GM21381 (cell line): ENCODE measurements around the gene KRTAP3-2.

Experiments
- ATAC-seq: cut with Tn5 transposase; IDR thresholded peaks from one replicate; pipeline ENCODE4 v1.9.1; 2021; ENCODE audit warnings: mild to moderate bottlenecking, moderate library complexity; ENCODE audit not compliant: unreplicated experiment

KRTAP3-2 gene

GRCh38 chr17:41012326-41013120 is 12.8 kb upstream of the KRTAP3-2 start:
- ATAC-seq: no peak

- ATAC-seq: no peak
These were observed 10.7 kb upstream of the KRTAP3-2 start for GRCh38 chr17:41010441-41010840.

- no peak for ATAC-seq
These were observed 10.2 kb upstream of the KRTAP3-2 start for GRCh38 chr17:41009936-41010335.

DNA sequence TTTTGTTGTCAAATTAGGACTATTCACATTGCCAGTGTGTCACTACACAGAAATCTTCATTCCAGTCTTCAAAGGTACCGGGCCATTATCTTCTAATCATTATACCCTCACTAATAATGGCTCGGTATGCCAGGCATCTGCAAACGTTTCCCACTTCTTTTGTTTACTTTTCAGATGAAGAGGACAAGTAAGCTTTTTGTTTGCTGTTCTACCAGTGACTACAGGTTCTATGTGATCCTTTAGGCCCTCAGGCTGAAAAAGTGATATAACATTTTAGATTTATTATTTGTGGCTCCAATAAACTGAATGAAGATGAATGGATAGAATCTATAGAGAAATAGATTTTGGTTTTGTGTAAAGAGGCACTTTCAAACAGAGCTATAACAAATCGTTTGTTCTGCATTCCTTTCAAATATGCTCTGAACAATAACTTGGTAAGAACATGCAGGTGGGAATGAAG is 9.6 kb upstream of the KRTAP3-2 start:
- no peak for ATAC-seq

- ATAC-seq: no peak
These were observed 9.1 kb upstream of the KRTAP3-2 start, which contains the start of gene KRTAP3-1 for GRCh38 chr17:41008811-41009210. KRTAP3-1 (minus strand) TSS chr17:41009128; CDS start chr17:41009074, 54 bp downstream.

DNA sequence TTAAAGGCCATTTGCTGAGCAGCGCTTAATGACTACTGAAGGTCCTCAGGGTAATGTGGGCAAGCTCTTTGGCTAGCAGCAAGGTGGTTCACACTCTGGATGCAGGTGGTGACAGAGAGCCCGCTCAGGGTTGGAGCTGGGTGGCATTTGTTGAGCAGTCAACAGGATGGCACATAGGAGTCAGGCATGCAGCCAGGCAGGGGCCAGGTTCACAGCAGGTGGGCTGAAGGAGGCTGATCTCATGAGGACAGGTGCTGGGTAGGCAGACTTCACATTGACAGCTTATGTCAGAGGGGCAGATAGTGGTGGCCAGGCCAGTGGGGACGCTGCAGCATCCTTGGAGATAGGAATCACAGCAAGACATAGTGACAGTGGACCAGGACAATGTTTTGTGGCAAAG is 4.7 kb upstream of the KRTAP3-2 start:
- ATAC-seq: no peak

GRCh38 chr17:41003926-41004325 is 4.2 kb upstream of the KRTAP3-2 start:
- no peak for ATAC-seq

DNA sequence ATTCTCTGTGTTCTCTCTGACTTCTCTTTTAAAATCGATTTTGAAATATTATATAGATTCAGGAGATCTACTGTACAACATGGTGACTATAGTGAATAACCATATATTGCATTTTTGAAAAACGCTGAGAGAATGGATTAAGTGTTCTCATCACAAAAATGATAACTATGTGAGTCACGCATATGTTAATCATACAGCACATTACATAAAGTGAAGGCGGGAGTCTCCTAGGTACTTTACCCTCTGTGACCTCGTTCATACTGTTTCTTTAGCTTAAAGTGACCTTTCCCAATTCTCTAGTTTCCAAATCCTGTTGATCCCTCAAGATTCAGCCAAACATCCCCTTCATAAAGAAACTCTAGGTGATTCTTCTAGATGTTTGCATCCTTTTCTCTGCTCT is 3.1 kb upstream of the KRTAP3-2 start:
- ATAC-seq: no peak

DNA sequence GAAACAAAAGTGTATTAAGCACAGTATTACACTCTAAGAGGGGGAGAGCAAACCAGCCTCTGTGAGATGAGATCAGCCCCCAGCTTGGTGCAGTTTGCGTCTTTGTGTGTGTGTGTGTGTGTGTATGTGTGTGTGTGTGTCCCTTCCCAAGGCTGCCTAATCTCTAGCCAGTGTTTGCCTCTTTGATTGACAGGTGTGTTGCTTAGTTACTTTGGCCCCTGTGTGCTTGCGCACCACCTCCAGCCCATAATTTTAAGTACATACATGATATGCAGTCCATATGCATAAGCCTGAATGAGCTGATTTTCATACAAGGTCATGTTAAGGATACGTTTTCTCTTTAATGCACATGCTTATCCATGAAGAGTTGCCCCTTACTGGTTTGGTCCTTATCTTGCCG is 2.1 kb upstream of the KRTAP3-2 start:
- no peak for ATAC-seq

DNA sequence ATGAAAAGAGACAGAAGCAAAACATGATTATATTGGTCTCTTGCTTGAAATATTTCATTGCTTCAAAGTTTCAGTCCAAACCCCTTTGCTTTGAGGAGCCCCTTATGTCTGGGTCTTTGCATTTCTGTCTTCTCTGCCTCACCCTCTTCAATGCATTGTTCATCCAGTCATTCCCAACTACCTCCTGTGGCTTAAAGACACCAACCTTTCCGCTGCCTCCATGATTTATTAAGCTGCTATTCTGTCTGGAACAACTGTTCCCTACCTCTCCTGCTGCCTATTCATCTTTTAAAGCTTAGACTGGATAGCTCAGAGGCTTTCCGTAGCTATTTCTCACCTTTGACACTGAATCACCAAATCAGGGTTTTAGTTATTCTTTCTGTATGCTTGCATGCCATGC is 2.3 kb downstream of the KRTAP3-2 start:
- no peak for ATAC-seq

DNA sequence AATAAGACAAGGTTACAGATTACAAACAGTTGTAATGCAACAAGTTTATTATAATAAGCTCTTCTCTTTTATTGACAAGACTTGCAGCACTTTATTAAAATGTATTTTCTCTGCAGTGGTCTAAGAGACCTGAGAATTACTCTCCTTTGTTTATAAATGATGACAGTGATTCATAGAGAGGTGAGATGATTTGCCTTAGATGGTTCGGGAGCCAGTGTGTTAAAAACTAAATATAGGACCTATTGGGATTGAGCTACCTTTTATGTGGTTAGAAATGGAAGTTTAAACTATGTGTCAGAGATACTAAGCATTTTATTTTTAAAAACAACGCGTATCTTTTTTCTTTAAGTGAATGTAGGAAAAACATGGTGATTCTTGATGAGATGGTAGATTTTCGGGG is 2.9 kb downstream of the KRTAP3-2 start:
- no peak for ATAC-seq

DNA sequence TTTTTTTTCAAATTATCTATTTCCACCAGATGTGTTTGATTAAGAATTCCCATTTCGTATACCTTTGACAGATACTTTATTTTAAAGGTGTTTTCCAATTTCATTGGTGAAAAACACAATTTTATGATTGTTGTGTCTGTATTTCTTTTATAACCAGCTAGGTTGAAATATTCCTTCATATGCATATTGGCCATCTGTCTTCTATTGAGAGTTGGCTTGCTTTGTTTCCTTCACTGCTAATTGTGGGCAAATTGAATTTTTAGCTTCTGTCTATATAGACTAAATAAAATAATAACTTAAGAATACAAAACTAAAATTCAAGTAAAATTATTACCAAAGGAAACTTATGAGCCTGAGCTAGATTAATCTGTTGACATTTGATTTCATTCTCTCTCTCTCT is 4.6 kb downstream of the KRTAP3-2 start:
- no peak for ATAC-seq

DNA sequence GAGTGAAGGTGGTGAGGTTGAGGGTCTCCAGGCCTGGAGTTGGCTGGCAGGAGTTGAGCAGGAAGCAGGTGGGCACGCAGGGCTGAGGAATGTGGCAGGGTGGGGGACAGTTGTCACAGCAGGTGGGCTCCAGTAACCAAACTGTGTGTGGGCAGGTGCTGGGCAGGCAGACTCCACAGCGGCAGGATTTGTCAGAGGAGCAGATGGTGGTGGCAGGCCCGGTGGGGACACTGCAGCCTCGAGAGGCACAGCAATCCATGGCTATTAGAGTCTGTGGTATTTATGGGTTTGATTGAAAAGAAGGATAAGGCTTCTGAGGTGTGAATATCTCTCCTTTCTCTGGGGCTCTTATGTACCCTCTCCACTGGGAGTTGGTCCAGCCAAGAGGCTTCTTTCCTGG is 5.9 kb downstream of the KRTAP3-2 start, which contains the start of gene KRTAP3-3:
Gene KRTAP3-3, minus strand, starts transcription at position 326 of the 400 bp plus-strand sequence. Its CDS starts 67 bp downstream, at position 259.
- ATAC-seq: no peak

- no peak for ATAC-seq
These were observed 6.6 kb downstream of the KRTAP3-2 start for GRCh38 chr17:40993084-40993483.

DNA sequence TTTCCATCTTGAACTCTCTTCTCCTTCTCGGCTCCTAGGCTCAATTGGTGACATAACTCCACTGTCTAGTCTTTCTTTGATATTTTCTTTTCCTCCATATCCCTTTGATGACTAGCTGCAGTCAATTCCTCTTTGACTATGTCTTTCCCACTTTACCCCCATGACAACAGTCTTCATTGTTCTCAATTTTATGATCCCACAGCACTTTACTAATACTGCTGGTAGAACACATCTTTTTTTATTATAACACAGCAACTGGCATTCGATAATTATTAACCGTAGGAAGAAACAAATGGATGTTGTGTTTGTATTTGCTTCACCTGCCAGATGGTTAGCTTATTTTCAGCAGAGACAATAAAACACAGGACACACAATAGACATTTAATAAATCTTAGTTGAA is 7.0 kb downstream of the KRTAP3-2 start:
- no peak for ATAC-seq

DNA sequence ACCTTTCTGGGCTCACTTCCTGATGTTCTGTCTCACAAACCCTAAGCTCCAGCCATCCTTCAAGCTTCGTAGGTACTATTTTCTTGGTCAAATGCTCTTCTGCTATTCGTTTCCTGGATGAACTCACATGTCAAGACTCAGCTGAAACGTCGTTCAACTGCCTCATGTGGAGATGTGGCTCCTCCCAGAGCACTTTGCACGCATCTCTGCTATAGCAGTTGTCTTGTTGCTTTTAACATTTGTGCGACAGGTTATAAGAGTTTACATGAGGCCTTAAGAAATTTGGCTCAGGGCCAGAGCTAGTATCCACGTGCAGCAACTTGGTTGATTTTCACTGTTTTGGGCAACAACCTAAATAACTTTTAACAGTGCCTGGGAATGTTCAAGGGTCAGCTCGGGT is 12.8 kb downstream of the KRTAP3-2 start:
- no peak for ATAC-seq

- no peak for ATAC-seq
These were observed 15.5 kb downstream of the KRTAP3-2 start, which contains the start of gene KRT40 for GRCh38 chr17:40984226-40984625. KRT40 (minus strand) TSS chr17:40984326; CDS start chr17:40984273, 53 bp downstream.

- ATAC-seq: no peak
These were observed 18.6 kb downstream of the KRTAP3-2 start for GRCh38 chr17:40981115-40981514.

- ATAC-seq: no peak
These were observed 19.1 kb downstream of the KRTAP3-2 start for GRCh38 chr17:40980596-40980995.

- no peak for ATAC-seq
These were observed 19.6 kb downstream of the KRTAP3-2 start for GRCh38 chr17:40980117-40980516.

DNA sequence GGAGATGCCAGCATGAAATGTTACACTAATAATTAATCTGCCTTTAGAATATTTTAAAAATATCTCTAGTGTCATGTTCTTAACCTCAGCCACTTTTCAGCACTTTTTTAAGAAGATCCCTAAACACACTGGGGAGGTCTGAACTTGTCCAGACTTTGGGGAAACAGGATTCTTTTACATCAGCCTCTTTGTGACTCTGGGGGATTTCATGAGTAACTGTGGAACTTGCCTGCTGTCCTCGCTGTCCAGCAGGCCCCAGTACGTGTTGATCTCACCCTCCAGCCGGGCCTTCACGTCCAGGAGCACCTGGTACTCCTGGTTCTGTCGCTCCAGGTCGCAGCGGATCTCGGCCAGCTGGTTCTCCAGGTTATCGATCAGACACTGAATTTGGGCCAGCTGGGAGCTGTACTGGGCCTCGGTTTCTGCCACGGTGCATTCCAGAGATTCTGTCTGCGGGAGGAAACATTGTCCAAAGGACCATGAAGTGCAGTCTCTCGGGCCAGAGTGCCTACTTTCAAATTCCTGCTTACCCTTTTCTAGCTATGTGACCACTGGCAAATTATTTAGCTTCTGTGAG is 21.0 kb downstream of the KRTAP3-2 start:
- ATAC-seq: no peak

GRCh38 chr17:40975516-40975915 is 24.2 kb downstream of the KRTAP3-2 start:
- ATAC-seq: no peak
